WTC11 (cell line): ENCODE results near the gene MFNG. TPM values are rescaled to one million over a fixed set of nuclear protein-coding genes. Genes with fewer than 3 reads are reported as not detected.

Source experiments
- ATAC-seq: fragments of 200-7000 bp; cut with Tn5 transposase; 2 replicates; pipeline ENCODE4 v1.10.0; 2021; ENCODE audit warnings: mild to moderate bottlenecking, moderate library complexity
- CTCF ChIA-PET: fragments of 300-600 bp; sonication (Branson Sonifier 250); formaldehyde crosslinking; loops from one replicate; lab custom pipeline; 2021; ENCODE audit warnings: antibody characterized with exemption; lab: Charles Lee
- POLR2A ChIA-PET: fragments of 350-600 bp; sonication (Branson Sonifier 250); formaldehyde crosslinking; loops from one replicate; lab custom pipeline; 2021; ENCODE audit warnings: antibody characterized with exemption; lab: Charles Lee
- DNase-seq: peaks from one replicate; pipeline ENCODE4 v3.0.0; 2021; ENCODE audit warnings: low spot score
- H3K27ac Mint-ChIP-seq: 2 replicates; pipeline ENCODE4 v1.8.0; 2021; ENCODE audit warnings: mixed read lengths
- H3K27me3 Mint-ChIP-seq: 2 replicates; pipeline ENCODE4 v1.8.0; 2021; ENCODE audit warnings: low read depth, mild to moderate bottlenecking, moderate library complexity, mixed read lengths
- H3K36me3 Mint-ChIP-seq: 2 replicates; pipeline ENCODE4 v1.8.0; 2021; ENCODE audit warnings: mixed read lengths
- H3K4me1 Mint-ChIP-seq: 2 replicates; pipeline ENCODE4 v1.8.0; 2022; ENCODE audit warnings: mixed read lengths
- H3K4me3 Mint-ChIP-seq: 2 replicates; pipeline ENCODE4 v1.8.0; 2021; ENCODE audit warnings: mild to moderate bottlenecking, moderate library complexity, mixed read lengths
- H3K9me3 Mint-ChIP-seq: 2 replicates; pipeline ENCODE4 v1.8.0; 2021; ENCODE audit warnings: mixed read lengths
- ATF3 ChIP-seq: sonication (generic); formaldehyde crosslinking; conservative IDR thresholded peaks from 2 replicates; pipeline ENCODE4 v1.8.1; 2022; ENCODE audit warnings: mild to moderate bottlenecking, missing genetic modification reagents
- CBFB ChIP-seq: sonication (generic); formaldehyde crosslinking; IDR thresholded peaks from 2 replicates; pipeline ENCODE4 v1.8.1; 2022; ENCODE audit warnings: mild to moderate bottlenecking, low read depth, missing genetic modification reagents
- CDX4 ChIP-seq: fragments of 250-450 bp; sonication (Bioruptor Pico); IDR thresholded peaks from 2 replicates; pipeline ENCODE4 v1.9.0; 2021; ENCODE audit warnings: moderate library complexity, mild to moderate bottlenecking, inconsistent platforms, borderline replicate concordance
- ETV6 ChIP-seq: sonication (generic); formaldehyde crosslinking; IDR thresholded peaks from 2 replicates; pipeline ENCODE4 v1.8.1; 2022; ENCODE audit warnings: mild to moderate bottlenecking, missing genetic modification reagents
- FOXK1 ChIP-seq: sonication (generic); formaldehyde crosslinking; IDR thresholded peaks from 2 replicates; pipeline ENCODE4 v1.8.0; 2022; ENCODE audit warnings: mild to moderate bottlenecking, moderate library complexity, missing genetic modification reagents
- GABPB1 ChIP-seq: sonication (generic); formaldehyde crosslinking; IDR thresholded peaks from 2 replicates; pipeline ENCODE4 v1.8.1; 2023; ENCODE audit warnings: mild to moderate bottlenecking, missing genetic modification reagents
- IRF2 ChIP-seq: sonication (generic); formaldehyde crosslinking; IDR thresholded peaks from 2 replicates; pipeline ENCODE4 v1.8.0; 2022; ENCODE audit warnings: low read depth, missing genetic modification reagents, borderline replicate concordance
- JAZF1 ChIP-seq: fragments of 250-450 bp; sonication (Bioruptor Pico); IDR thresholded peaks from 2 replicates; pipeline ENCODE4 v1.9.0; 2021; ENCODE audit warnings: moderate library complexity, mild to moderate bottlenecking, inconsistent platforms
- MXD4 ChIP-seq: fragments of 250-450 bp; sonication (Bioruptor Pico); IDR thresholded peaks from 2 replicates; pipeline ENCODE4 v1.8.0; 2021; ENCODE audit warnings: mild to moderate bottlenecking, moderate library complexity, borderline replicate concordance
- NFE2L1 ChIP-seq: sonication (generic); formaldehyde crosslinking; IDR thresholded peaks from 2 replicates; pipeline ENCODE4 v1.8.1; 2023; ENCODE audit warnings: missing genetic modification reagents
- NFYB ChIP-seq: sonication (generic); formaldehyde crosslinking; conservative IDR thresholded peaks from 2 replicates; pipeline ENCODE4 v1.8.0; 2022; ENCODE audit warnings: low read depth, missing genetic modification reagents
- NR3C1 ChIP-seq: sonication (generic); formaldehyde crosslinking; conservative IDR thresholded peaks from 2 replicates; pipeline ENCODE4 v1.8.1; 2023; ENCODE audit warnings: low read depth, mild to moderate bottlenecking, missing genetic modification reagents
- SP1 ChIP-seq: sonication (generic); formaldehyde crosslinking; conservative IDR thresholded peaks from 2 replicates; pipeline ENCODE4 v1.8.1; 2022; ENCODE audit warnings: missing genetic modification reagents
- ZNF138 ChIP-seq: sonication (generic); formaldehyde crosslinking; conservative IDR thresholded peaks from 2 replicates; pipeline ENCODE4 v1.8.1; 2022; ENCODE audit warnings: mild to moderate bottlenecking, moderate library complexity, missing genetic modification reagents
- ZNF263 ChIP-seq: sonication (generic); formaldehyde crosslinking; IDR thresholded peaks from 2 replicates; pipeline ENCODE4 v1.8.1; 2022; ENCODE audit warnings: low read depth, mild to moderate bottlenecking, moderate library complexity, missing genetic modification reagents
- ZNF423 ChIP-seq: fragments of 250-450 bp; sonication (Bioruptor Pico); IDR thresholded peaks from 2 replicates; pipeline ENCODE4 v2.1.2; 2022; ENCODE audit warnings: mild to moderate bottlenecking, moderate library complexity
- ZNF532 ChIP-seq: fragments of 250-450 bp; sonication (Bioruptor Pico); IDR thresholded peaks from 2 replicates; pipeline ENCODE4 v1.9.0; 2021; ENCODE audit warnings: mild to moderate bottlenecking, borderline replicate concordance
- ZNF671 ChIP-seq: fragments of 250-450 bp; sonication (Bioruptor Pico); IDR thresholded peaks from 2 replicates; pipeline ENCODE4 v1.8.0; 2021; ENCODE audit warnings: mild to moderate bottlenecking
- total RNA-seq: library from RNA; stranded (reverse); gene quantifications from 3 replicates; pipeline ENCODE4 v1.2.3, GENCODE V29; 2021
- TF ChIP-seq, protein P1 (sequence below): fragments of 250-450 bp; sonication (Bioruptor Pico); IDR thresholded peaks from 2 replicates; pipeline ENCODE4 v1.9.0; 2021; ENCODE audit warnings: mild to moderate bottlenecking
- TF ChIP-seq, protein P2 (sequence below): sonication (generic); formaldehyde crosslinking; IDR thresholded peaks from 2 replicates; pipeline ENCODE4 v1.8.1; 2022; ENCODE audit warnings: mild to moderate bottlenecking, missing genetic modification reagents, moderate library complexity, borderline replicate concordance

MFNG gene
- total RNA-seq, 1 experiment from 2014 or later: 3.2 TPM

- Mint-ChIP-seq H3K4me3 (no peak overlapping the region), H3K4me1 (peaks cover 35% of the 10 kb centered on the region), H3K27ac (no peak overlapping the region), H3K36me3 (no peaks in the 10 kb centered on the region), H3K27me3 (no peaks in the 10 kb centered on the region), H3K9me3 (no peaks in the 10 kb centered on the region)
- no peak for DNase-seq
- TF ChIP-seq ZNF423 (CRISPR knock-in tag): no peak
- no peak for TF ChIP-seq ZNF532 (CRISPR knock-in tag)
- TF ChIP-seq ZNF138 (CRISPR knock-in tag): no peak
- TF ChIP-seq ZNF263 (CRISPR knock-in tag): no peak
- TF ChIP-seq ZNF671 (CRISPR knock-in tag): no peak
- TF ChIP-seq IRF2 (CRISPR knock-in tag): no peak
- TF ChIP-seq NR3C1 (CRISPR knock-in tag): no peak
- no peak for TF ChIP-seq NFYB (CRISPR knock-in tag)
- no peak for TF ChIP-seq GABPB1
- TF ChIP-seq NFE2L1 (CRISPR knock-in tag): no peak
- TF ChIP-seq, protein P1, sequence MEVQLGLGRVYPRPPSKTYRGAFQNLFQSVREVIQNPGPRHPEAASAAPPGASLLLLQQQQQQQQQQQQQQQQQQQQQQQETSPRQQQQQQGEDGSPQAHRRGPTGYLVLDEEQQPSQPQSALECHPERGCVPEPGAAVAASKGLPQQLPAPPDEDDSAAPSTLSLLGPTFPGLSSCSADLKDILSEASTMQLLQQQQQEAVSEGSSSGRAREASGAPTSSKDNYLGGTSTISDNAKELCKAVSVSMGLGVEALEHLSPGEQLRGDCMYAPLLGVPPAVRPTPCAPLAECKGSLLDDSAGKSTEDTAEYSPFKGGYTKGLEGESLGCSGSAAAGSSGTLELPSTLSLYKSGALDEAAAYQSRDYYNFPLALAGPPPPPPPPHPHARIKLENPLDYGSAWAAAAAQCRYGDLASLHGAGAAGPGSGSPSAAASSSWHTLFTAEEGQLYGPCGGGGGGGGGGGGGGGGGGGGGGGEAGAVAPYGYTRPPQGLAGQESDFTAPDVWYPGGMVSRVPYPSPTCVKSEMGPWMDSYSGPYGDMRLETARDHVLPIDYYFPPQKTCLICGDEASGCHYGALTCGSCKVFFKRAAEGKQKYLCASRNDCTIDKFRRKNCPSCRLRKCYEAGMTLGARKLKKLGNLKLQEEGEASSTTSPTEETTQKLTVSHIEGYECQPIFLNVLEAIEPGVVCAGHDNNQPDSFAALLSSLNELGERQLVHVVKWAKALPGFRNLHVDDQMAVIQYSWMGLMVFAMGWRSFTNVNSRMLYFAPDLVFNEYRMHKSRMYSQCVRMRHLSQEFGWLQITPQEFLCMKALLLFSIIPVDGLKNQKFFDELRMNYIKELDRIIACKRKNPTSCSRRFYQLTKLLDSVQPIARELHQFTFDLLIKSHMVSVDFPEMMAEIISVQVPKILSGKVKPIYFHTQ (CRISPR knock-in tag): no peak
- TF ChIP-seq JAZF1 (CRISPR knock-in tag): no peak
- no peak for TF ChIP-seq SP1
- TF ChIP-seq ETV6 (CRISPR knock-in tag): no peak
- TF ChIP-seq CBFB: no peak
- TF ChIP-seq, protein P2, sequence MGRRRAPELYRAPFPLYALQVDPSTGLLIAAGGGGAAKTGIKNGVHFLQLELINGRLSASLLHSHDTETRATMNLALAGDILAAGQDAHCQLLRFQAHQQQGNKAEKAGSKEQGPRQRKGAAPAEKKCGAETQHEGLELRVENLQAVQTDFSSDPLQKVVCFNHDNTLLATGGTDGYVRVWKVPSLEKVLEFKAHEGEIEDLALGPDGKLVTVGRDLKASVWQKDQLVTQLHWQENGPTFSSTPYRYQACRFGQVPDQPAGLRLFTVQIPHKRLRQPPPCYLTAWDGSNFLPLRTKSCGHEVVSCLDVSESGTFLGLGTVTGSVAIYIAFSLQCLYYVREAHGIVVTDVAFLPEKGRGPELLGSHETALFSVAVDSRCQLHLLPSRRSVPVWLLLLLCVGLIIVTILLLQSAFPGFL (CRISPR knock-in tag): no peak
- no peak for TF ChIP-seq ATF3 (CRISPR knock-in tag)
- no peak for TF ChIP-seq FOXK1 (CRISPR knock-in tag)
- no peak for TF ChIP-seq CDX4 (CRISPR knock-in tag)
- TF ChIP-seq MXD4: no peak
- ATAC-seq: no peak
- CTCF ChIA-PET: interaction anchor here (0.6 to 5.6 kb wide), 20 partner anchors 9 to 232 kb away, joined by 3 to 104 read pairs (median 5); partner anchors contain the start of gene MFNG
- POLR2A ChIA-PET: interaction anchor here (1.0 kb wide), 1 partner anchor 13 kb away, joined by 3 read pairs; the partner anchor contains the start of gene MFNG
Observed at GRCh38 chr22:37499027-37499707, 13.0 kb upstream of the MFNG start.
